ENCODE results near the gene ITGA7.

DNA sequence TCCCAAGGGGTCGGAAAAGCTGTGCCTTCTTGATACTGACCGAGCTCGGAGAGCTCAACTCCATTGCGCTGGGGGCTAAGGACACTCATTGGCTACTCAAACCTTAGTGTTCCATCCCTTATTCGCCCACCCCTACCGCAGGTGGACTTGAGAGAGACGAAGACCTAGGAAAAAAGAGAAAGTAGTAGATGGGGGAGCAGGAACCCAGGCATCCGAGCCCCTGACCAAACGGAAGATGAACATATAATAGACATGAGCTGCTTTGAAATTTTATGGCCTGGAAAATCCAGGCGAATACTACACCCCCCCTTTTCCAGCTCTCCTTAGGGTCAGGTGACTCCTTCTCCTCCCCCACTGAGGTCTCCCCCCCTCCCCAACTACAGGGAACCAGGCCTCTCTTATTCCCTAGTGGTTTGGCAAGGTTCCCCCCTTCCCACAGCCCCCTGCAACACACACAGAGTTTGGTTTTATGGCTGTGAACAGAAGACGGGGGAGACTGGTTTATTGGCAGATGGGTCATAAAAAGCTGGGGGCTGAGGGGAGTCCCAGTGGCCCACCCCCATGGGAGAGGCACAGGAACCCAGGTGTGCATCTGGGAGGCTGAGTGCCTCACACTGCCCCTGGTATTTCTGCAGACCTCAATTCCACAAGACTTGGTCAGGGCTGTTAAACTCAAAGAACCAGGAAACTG lies 36.8 kb upstream of the ITGA7 start:
- TF ChIP-seq, protein P1, sequence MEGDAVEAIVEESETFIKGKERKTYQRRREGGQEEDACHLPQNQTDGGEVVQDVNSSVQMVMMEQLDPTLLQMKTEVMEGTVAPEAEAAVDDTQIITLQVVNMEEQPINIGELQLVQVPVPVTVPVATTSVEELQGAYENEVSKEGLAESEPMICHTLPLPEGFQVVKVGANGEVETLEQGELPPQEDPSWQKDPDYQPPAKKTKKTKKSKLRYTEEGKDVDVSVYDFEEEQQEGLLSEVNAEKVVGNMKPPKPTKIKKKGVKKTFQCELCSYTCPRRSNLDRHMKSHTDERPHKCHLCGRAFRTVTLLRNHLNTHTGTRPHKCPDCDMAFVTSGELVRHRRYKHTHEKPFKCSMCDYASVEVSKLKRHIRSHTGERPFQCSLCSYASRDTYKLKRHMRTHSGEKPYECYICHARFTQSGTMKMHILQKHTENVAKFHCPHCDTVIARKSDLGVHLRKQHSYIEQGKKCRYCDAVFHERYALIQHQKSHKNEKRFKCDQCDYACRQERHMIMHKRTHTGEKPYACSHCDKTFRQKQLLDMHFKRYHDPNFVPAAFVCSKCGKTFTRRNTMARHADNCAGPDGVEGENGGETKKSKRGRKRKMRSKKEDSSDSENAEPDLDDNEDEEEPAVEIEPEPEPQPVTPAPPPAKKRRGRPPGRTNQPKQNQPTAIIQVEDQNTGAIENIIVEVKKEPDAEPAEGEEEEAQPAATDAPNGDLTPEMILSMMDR (conservative IDR thresholded peaks at IDR 0.05): no peak
- TF ChIP-seq ZFX (IDR thresholded peaks at IDR 0.05): no peak
